Hepatocyte (in vitro differentiated cells): ENCODE data around the gene ELK4.

ENCODE experiments used
- CTCF ChIP-seq: fragments of 200-600 bp; sonication (generic); IDR thresholded peaks from 2 replicates; pipeline ENCODE4 v1.5.1; 2016; ENCODE audit warnings: antibody characterized with exemption, mild to moderate bottlenecking; ENCODE audit not compliant: poor library complexity
- EZH2phosphoT487 ChIP-seq: fragments of 200-600 bp; sonication (generic); IDR thresholded peaks from one replicate; pipeline ENCODE4 v1.6.1; 2018; ENCODE audit warnings: antibody characterized with exemption, mild to moderate bottlenecking, low read depth, moderate library complexity; ENCODE audit not compliant: unreplicated experiment, severe bottlenecking

- TF ChIP-seq CTCF = no peak
- no peak for TF ChIP-seq EZH2phosphoT487
These were observed 43.4 kb upstream of the ELK4 start for GRCh38 chr1:205675247-205675646.
